Smooth muscle cell (in vitro differentiated cells): ENCODE results near the gene NFE2L2. TPM values are rescaled to one million over a fixed set of nuclear protein-coding genes. Genes with fewer than 3 reads are reported as not detected.

Experiments
- DNase-seq: peaks from one replicate; lab custom pipeline; 2025; ENCODE audit not compliant: unreplicated experiment; lab: John Stamatoyannopoulos, UW
- H2AFZ ChIP-seq: fragments of 200-600 bp; sonication (generic); 2 replicates; pipeline ENCODE4 v1.6.0; 2016; ENCODE audit warnings: antibody characterized with exemption, low read depth, mild to moderate bottlenecking
- H3F3A ChIP-seq: fragments of 200-600 bp; sonication (generic); 2 replicates; pipeline ENCODE4 v1.6.0; 2017; ENCODE audit warnings: antibody characterized with exemption, low read depth
- H3K27ac ChIP-seq: fragments of 200-600 bp; sonication (generic); 2 replicates; pipeline ENCODE4 v1.5.1; 2016; ENCODE audit warnings: low read depth, mild to moderate bottlenecking
- H3K27me3 ChIP-seq: fragments of 200-600 bp; sonication (generic); 2 replicates; pipeline ENCODE4 v1.6.1; 2016; ENCODE audit warnings: low read depth, mild to moderate bottlenecking
- H3K36me3 ChIP-seq: fragments of 200-600 bp; sonication (generic); 2 replicates; pipeline ENCODE4 v1.5.1; 2016; ENCODE audit warnings: low read depth
- H3K4me1 ChIP-seq: fragments of 200-600 bp; sonication (generic); 2 replicates; pipeline ENCODE4 v1.5.1; 2016; ENCODE audit warnings: low read depth
- H3K4me2 ChIP-seq: fragments of 200-600 bp; sonication (generic); 2 replicates; pipeline ENCODE4 v1.6.0; 2016; ENCODE audit warnings: mild to moderate bottlenecking
- H3K4me3 ChIP-seq: fragments of 200-600 bp; sonication (generic); 2 replicates; pipeline ENCODE4 v1.5.1; 2016; ENCODE audit warnings: mild to moderate bottlenecking
- H3K79me2 ChIP-seq: fragments of 200-600 bp; sonication (generic); 2 replicates; pipeline ENCODE4 v1.6.0; 2016; ENCODE audit warnings: low read depth, mild to moderate bottlenecking
- H3K9ac ChIP-seq: fragments of 200-600 bp; sonication (generic); 2 replicates; pipeline ENCODE4 v1.6.0; 2016; ENCODE audit warnings: low read depth
- H3K9me3 ChIP-seq: fragments of 200-600 bp; sonication (generic); replicated peaks from 2 replicates; pipeline ENCODE4 v1.5.1; 2016; ENCODE audit warnings: low read depth
- H4K20me1 ChIP-seq: fragments of 200-600 bp; sonication (generic); 2 replicates; pipeline ENCODE4 v1.6.0; 2016; ENCODE audit warnings: low read depth
- CTCF ChIP-seq: fragments of 200-600 bp; sonication (generic); IDR thresholded peaks from 2 replicates; pipeline ENCODE4 v1.5.1; 2017; ENCODE audit warnings: borderline replicate concordance, mild to moderate bottlenecking, antibody characterized with exemption; ENCODE audit not compliant: insufficient read depth, poor library complexity, severe bottlenecking
- WGBS: methylation state at CpG from one replicate; pipeline ENCODE4 v1.1.7; 2016; ENCODE audit warnings: low lambda C conversion rate; 5-methylcytosine and 5-hydroxymethylcytosine counted together
- polyA plus RNA-seq: library from polyadenylated mRNA; unstranded; fragments of >200 nt; fragmentation: Nextera tagmentation; extraction: Ambion mirVana; gene quantifications from 2 replicates; pipeline ENCODE4 v1.2.1, GENCODE V29; 2016
- total RNA-seq: library from RNA; depleted of rRNA; stranded (reverse); fragments of >200 nt; gene quantifications from 2 replicates; pipeline ENCODE4 v1.2.3, GENCODE V29; 2014

The NFE2L2 gene
- total and polyA plus RNA-seq, 2 experiments from 2014 or later, result 64.4 to 118 TPM

GRCh38 chr2:177254433-177255226, 9.9 kb downstream of the NFE2L2 start:
- Histone ChIP-seq H3K4me3 (no peak overlapping the region), H3K9me3 (no peaks in the 10 kb centered on the region), H3K27ac (peak overlapping the region; percentile 54), H3K79me2 (peaks cover 100% of the 10 kb centered on the region), H3K9ac (no peak overlapping the region), H3F3A (peaks cover 10% of the 10 kb centered on the region), H3K36me3 (no peaks in the 10 kb centered on the region), H3K4me1 (peaks cover 5% of the 10 kb centered on the region), H2AFZ (no peak overlapping the region), H3K27me3 (no peaks in the 10 kb centered on the region), H3K4me2 (no peak overlapping the region), H4K20me1 (peaks cover 100% of the 10 kb centered on the region)
- 34% methylated on average over 11 of the region's 11 CpGs for WGBS
- TF ChIP-seq CTCF, result peak; percentile 45
- DNase-seq, result no peak

- no peak overlapping the region for H2AFZ ChIP-seq
- peak overlapping the region; percentile 54 for H3K27ac ChIP-seq
- no peaks in the 10 kb centered on the region for H3K9me3 ChIP-seq
- H3F3A ChIP-seq, result peaks cover 10% of the 10 kb centered on the region
- H3K36me3 ChIP-seq, result no peaks in the 10 kb centered on the region
- no peak overlapping the region for H3K4me3 ChIP-seq
- H3K27me3 ChIP-seq, result no peaks in the 10 kb centered on the region
- peaks cover 5% of the 10 kb centered on the region for H3K4me1 ChIP-seq
- 94% methylated on average over 3 of the region's 3 CpGs for WGBS
- TF ChIP-seq CTCF, result no peak
- DNase-seq, result no peak
- no peak overlapping the region for H3K9ac ChIP-seq
- H3K79me2 ChIP-seq, result peaks cover 100% of the 10 kb centered on the region
- peaks cover 100% of the 10 kb centered on the region for H4K20me1 ChIP-seq
- H3K4me2 ChIP-seq, result no peak overlapping the region
These were observed 10.8 kb downstream of the NFE2L2 start for GRCh38 chr2:177253704-177254103.

GRCh38 chr2:177252808-177253531, 11.6 kb downstream of the NFE2L2 start:
- peak overlapping the region; percentile 54 for H3K27ac ChIP-seq

More at GRCh38 chr2:177252808-177253531, 11.6 kb downstream of the NFE2L2 start:
- H3K4me1 ChIP-seq, result peaks cover 5% of the 10 kb centered on the region
- H4K20me1 ChIP-seq, result peaks cover 100% of the 10 kb centered on the region
- H2AFZ ChIP-seq, result no peak overlapping the region
- H3K9me3 ChIP-seq, result no peaks in the 10 kb centered on the region
- peaks cover 100% of the 10 kb centered on the region for H3K79me2 ChIP-seq
- peaks cover 10% of the 10 kb centered on the region for H3F3A ChIP-seq
- peak overlapping the region; percentile 10 for H3K4me2 ChIP-seq
- no peak overlapping the region for H3K9ac ChIP-seq
- H3K4me3 ChIP-seq, result no peak overlapping the region
- no peak for DNase-seq
- H3K27me3 ChIP-seq, result no peaks in the 10 kb centered on the region
- no peak for TF ChIP-seq CTCF
- 83% methylated on average over 5 of the region's 5 CpGs for WGBS
- no peaks in the 10 kb centered on the region for H3K36me3 ChIP-seq
